HG02943 (cell line): ENCODE measurements around the gene MRLN.

Source experiments
- ATAC-seq: cut with Tn5 transposase; IDR thresholded peaks from one replicate; pipeline ENCODE4 v1.9.1; 2021; ENCODE audit warnings: mild to moderate bottlenecking, low read depth, moderate library complexity; ENCODE audit not compliant: unreplicated experiment

The MRLN gene

DNA sequence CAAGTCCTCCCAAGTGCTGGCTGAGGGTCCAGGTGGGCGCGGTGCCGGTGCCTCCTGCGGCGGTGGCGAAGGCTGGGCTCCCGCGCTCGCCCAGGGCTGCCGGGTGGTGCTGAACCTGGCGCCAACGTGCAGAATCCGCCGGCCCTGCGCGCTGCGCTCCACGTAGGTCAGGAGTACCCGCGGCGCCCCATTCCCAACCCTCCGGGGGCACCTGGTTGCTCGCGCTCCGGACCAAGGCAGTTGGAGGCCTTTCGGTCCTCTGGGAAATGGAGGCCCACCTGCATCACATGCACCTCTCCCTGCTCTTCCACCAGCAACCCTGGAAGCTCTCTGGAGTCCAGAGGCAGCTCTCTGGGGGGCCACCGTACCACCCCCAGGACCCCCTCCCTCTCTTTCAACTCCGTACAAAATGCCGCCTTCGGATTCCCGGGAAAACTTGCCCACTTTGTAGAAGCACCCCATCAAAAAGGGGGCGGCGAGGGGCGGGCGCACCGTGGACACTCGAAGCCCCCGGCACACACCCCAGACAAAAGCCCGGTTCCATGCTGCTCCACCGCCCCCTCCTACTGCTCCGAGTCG, 44.4 kb downstream of the MRLN start:
- peak; percentile 25 for ATAC-seq

DNA sequence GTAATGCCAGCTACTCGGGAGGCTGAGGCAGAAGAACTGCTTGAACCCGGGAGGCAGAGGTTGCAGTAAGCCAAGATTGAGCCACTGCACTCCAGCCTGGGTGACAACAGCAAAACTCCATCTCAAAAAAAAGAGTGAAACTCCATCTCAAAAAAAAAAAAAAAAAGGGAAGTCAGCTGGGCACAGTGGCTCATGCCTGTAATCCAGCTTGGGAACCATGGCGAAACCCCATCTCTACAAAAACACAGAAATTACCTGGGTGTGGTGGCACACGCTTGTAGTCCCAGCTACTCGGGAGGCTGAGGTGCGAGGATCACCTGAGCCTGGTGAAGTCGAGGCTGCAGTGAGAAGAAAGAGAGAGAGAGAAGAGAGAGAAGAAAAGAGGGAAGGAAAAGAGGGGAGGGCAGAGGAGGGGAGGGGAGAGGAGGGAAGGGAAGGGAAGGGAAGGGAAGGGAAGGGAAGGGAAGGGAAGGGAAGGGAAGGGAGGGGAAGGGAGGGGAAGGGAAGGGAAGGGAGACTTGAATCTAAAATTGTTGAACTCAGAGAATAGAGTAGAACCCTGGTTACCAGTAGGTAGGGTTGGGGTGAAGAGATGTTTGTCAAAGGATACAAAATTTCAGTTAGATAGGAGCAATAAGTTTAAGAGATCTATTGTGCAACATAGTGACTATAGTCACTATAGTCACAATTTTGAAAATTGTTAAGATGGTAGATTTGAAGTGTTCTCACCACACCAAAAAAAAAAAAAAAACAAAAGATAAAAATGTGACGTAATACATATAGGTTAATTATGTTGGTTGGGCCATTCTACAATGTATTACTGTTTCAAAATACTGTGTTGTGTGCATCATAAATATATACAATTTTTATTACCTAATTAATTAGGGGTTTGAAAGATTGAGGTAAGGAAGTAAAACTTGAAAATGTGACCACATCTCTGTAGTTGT, 46.1 kb downstream of the MRLN start:
- ATAC-seq, result no peak

DNA sequence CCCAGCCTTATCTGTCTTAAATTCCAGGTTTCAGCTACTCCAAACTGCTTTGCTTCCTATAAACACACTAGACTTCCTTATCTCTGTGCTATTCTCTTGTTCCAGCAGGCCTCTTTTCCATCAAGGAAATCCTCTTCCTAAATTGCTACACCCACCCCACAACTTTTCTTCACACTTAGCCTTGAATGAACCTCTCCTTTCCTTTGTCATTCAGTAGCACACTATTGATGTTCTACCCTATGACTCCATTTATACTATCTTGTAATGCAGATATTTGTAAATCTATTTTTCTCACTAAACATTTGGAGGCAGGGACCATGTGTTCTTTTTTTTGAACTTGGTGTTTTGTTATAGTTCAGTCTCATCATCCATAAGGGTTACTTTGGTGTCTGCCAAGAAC, 47.3 kb downstream of the MRLN start:
- ATAC-seq, result no peak

DNA sequence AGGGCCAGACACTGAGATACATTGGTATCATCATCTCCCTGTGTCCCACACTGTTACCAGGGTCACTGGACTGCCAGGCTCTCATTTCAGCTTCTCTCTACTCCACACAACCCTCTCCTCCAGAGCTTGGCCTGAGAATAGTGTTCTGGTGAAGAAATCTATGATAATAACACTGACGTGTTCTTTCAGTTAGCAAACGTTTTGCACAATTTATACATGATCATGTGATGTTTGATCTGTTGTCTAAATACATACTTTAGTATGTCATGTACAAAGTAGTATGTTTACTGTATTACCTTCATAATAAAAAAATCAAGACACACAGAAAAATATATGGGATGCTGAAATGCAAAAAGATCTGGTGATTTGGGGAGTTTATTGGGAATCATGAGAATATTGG, 48.6 kb downstream of the MRLN start:
- ATAC-seq, result no peak

DNA sequence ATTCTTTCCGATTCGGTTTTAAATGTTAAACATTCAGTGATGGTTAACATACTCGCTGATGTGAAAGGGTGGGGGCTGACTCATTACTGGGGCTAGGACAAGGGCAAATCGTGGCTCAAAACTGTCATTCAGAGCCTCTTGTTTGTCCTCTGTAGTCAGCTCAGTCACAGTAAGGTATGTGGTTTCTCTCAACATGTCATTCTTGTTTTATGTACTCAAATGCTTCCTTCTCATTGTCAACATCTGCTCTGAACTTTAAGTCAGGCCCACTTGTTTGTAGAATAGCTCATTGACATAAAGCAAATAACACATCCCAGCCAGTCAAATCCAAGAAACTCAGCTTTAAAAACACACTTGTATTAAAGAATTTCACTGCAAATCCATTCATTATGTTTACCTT, 50.9 kb downstream of the MRLN start:
- ATAC-seq, result no peak

DNA sequence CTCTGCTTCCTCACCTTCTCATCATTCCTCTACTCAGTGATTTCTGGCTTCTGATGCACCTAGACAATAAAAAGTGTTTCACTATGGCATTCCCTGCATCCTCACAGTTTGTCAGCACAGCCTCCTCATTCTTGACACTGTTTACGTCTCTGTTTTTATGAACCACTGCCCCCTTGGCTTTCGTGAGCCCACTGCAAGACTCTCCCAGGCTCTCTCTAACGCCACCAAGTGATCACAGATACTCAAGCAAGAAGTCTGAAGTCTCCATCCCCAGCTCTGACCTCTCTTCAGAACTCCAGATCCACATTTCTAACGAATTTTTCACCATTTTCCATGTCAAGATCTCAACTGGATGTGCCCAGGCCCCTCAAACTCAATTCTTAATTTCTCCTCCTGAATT, 52.5 kb downstream of the MRLN start:
- no peak for ATAC-seq

DNA sequence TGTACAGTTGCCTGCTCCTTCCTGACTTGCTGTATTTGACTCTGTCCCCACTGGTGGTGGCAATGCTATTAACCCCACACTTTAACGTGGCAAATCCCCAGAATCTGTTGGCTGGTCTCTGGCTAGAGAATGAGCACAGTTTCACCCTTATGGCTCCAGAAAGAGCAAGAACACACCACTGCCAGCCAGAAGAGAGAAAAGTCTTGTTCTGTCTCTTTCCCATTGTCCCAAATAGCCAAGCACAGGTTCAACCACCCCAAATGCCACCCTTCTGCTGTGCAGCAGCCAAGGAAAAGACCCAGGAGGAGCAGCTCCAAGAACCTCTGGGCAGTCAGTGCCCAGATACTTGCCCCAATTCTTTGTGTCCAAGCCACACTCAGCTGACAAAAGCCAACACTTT, 54.9 kb downstream of the MRLN start:
- no peak for ATAC-seq

DNA sequence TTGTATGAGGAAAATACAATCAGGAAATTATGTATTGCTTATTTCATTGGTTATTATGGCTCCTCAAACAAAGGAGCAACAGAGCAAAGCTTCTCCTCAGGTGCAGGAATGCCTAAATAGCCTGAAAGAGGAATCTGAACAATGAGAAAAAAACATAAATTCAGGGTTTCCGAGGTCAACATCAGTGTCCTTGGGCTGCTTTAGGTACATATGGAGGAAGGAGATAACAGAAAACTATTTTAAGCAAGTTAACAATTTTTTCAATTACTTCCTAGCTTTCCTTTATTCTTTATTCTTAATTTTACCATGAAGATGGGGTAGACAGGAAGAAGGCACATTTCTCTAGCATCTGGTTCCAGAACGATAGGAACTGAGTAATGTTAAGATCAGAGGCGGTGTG, 57.6 kb downstream of the MRLN start:
- no peak for ATAC-seq

DNA sequence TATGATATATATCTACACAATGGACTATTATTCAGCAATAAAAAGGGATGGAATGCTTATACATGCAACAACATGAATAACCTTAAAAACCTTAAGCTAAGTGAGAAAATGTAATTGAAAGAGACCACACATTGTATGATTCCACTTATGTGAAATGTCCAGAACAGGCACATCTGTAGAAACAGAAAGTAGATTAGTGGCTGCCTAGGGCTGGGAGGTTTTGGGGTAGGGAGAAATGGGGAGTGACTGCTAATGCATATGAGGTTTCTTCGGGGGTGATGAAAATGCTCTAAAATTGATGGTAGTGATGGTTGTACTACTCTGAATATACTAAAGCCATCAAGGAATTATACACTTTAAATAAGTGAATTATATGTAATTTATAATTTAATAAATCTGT, 58.3 kb downstream of the MRLN start:
- no peak for ATAC-seq

DNA sequence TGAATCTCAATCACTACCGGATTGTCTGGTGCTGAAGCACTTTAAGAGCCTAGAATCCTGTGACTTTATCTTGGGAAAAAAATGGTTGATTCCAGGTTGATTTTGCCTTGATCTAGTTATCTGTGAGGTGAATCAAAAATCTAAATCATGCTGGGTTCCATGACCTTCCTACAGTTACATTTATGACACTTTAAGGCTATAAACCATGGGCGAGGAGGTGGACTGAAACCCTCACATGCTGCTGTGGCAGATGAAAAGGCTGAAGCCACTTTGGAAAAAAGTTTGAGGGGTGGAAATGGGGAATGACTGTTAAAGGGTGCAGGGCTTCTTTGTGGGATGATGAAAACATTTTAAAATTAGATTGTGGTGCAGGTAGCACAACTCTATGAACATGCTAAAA, 61.1 kb downstream of the MRLN start:
- ATAC-seq, result no peak

DNA sequence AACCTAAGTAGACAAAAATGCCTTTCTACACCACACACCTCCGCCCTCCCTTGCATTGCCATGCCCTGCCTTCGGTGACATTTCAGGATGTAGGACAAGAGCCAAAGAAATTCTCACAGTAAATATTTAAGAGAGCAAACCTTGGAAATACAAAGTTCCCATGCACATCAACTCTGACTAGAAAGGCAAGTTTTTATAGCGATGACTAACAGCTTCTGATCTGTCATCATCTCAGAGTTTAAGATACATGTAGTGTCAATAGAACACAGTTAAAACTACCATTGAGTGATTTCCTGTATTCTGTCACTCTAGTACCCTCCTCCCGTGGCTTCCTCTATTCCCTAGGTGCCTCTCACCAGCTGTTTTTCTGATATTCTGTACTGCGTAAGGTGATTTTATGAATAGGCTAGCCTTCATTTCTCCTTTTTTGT, 64.3 kb downstream of the MRLN start:
- ATAC-seq, result no peak

DNA sequence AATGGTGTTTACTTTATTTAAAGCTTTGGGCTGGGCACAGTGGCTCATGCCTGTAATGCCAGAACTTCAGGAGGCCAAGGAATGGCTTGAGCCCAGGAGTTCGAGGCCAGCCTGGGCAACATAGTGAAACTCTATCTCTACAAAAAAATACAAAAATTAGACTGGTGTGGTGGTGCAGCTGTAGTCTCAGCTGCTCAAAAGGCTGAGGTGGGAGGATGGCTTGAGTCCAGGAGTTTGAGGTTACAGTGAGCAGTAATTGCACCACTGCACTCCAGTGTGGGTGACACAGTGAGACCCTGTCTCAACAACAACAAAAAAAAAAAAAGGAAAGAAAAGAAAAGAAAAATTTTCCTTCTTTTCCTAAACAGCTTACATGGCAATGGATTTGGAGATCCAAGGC, 65.6 kb downstream of the MRLN start:
- ATAC-seq, result no peak
